ENCODE results near the gene EFHD2.

GRCh38 chr1:15410223-15410883 lies 665 bp downstream of the EFHD2 start:
- TF ChIP-seq CTCF (IDR thresholded peaks at IDR 0.05) (no peak), POLR2AphosphoS5 (IDR thresholded peaks at IDR 0.05; ENCODE audit: low read depth, low read length) (no peak)
